HepG2 (cell line): Measurements from ENCODE around the gene SLC45A2. TPM values are rescaled to one million over a fixed set of nuclear protein-coding genes. Genes with fewer than 3 reads are reported as not detected.

Experiments used
- ATAC-seq: fragments of 200-7000 bp; cut with Tn5 transposase; 3 replicates; pipeline ENCODE4 v1.9.1; 2020; ENCODE audit warnings: mild to moderate bottlenecking, moderate library complexity
- BruUV-seq: library from RNA; stranded (reverse); fragments of 400-500 nt; replicated peaks from 2 replicates; lab custom pipeline; 2021; lab: Mats Ljungman, UMichigan
- CTCF ChIA-PET: fragments of 300-600 bp; formaldehyde crosslinking; extraction: SDS; loops from one replicate; lab custom pipeline; 2021; ENCODE audit warnings: low total read pairs, inconsistent platforms, low intra/inter-chr PET ratio; lab: Yijun Ruan, JAX
- POLR2A ChIA-PET: fragments of 350-600 bp; sonication (Branson Sonifier 250); formaldehyde crosslinking; loops from one replicate; lab custom pipeline; 2020; ENCODE audit warnings: antibody characterized with exemption, inconsistent platforms; lab: Yijun Ruan, JAX
- DNase-seq: peaks from one replicate; pipeline ENCODE4 v3.0.0-alpha.2; 2015; ENCODE audit warnings: low spot score
- FAIRE-seq: peaks from 3 replicates; lab custom pipeline; 2011; peaks lifted over from hg19 to GRCh38; lab: Jason Lieb, UNC
- H2AFZ ChIP-seq: one replicate; pipeline ENCODE4 v1.6.1; 2011; ENCODE audit warnings: low read length, inconsistent platforms
- H3K27ac ChIP-seq: fragments of 300-600 bp; 3 replicates; pipeline ENCODE4 v1.8.0; 2011; ENCODE audit warnings: mixed run types, mild to moderate bottlenecking, mixed read lengths, low read length, inconsistent platforms; ENCODE audit not compliant: insufficient read depth; ENCODE audit errors: extremely low read length
- H3K27me3 ChIP-seq, 2 experiments: fragments of 200-600 bp in 1 of 2; 2 replicates in 1 of 2; 3 replicates in 1 of 2; pipeline versions ENCODE4 v1.6.0 to v1.8.0; 2011; ENCODE audit warnings: low read length in 2 of 2, mild to moderate bottlenecking in 2 of 2, moderate library complexity in 2 of 2, inconsistent platforms in 1 of 2; ENCODE audit not compliant: insufficient read depth in 2 of 2, control insufficient read depth in 1 of 2
- H3K36me3 ChIP-seq, 2 experiments: fragments of 200-600 bp in 1 of 2; replicated peaks in 1 of 2; 2 replicates in 1 of 2; 3 replicates in 1 of 2; pipeline versions ENCODE4 v1.5.1 to v1.8.0; 2011; ENCODE audit warnings: low read length in 2 of 2, inconsistent platforms in 1 of 2; ENCODE audit not compliant: insufficient read depth in 2 of 2, control insufficient read depth in 1 of 2
- H3K4me1 ChIP-seq: 2 replicates; pipeline ENCODE4 v1.5.1; 2012; ENCODE audit warnings: low read length, inconsistent platforms; ENCODE audit not compliant: insufficient read depth
- H3K4me2 ChIP-seq: 2 replicates; pipeline ENCODE4 v1.6.0; 2011; ENCODE audit warnings: low read depth, low read length, inconsistent platforms
- H3K4me3 ChIP-seq, 3 experiments: fragments of 200-600 bp in 1 of 3; sonication (generic), shearing (Covaris generic) in 1 of 3; replicated peaks in 1 of 3; 2 replicates each; pipeline ENCODE4 v1.5.1; 2011 to 2016; ENCODE audit warnings: low read length in 3 of 3, inconsistent platforms in 2 of 3, low read depth in 2 of 3, mild to moderate bottlenecking in 2 of 3, control low read depth in 1 of 3, mixed read lengths in 1 of 3; ENCODE audit not compliant: insufficient read depth in 1 of 3
- H3K79me2 ChIP-seq: one replicate; pipeline ENCODE4 v1.6.1; 2011; ENCODE audit warnings: low read length, inconsistent platforms; ENCODE audit not compliant: insufficient read depth
- H3K9ac ChIP-seq: 2 replicates; pipeline ENCODE4 v1.6.0; 2011; ENCODE audit warnings: mild to moderate bottlenecking, low read depth, low read length, inconsistent platforms; ENCODE audit not compliant: insufficient read depth
- H3K9me3 ChIP-seq: 2 replicates; pipeline ENCODE4 v1.5.1; 2012; ENCODE audit warnings: mild to moderate bottlenecking, low read length
- H4K20me1 ChIP-seq: 2 replicates; pipeline ENCODE4 v1.6.0; 2011; ENCODE audit warnings: inconsistent platforms, mild to moderate bottlenecking, low read length, moderate library complexity; ENCODE audit not compliant: insufficient read depth
- MAFF ChIP-seq: IDR thresholded peaks from 2 replicates; pipeline ENCODE4 v1.6.1; 2011; ENCODE audit warnings: low read depth, low read length, improper control_type of control experiment
- MAFK ChIP-seq, 2 experiments: IDR thresholded peaks in 1 of 2; conservative IDR thresholded peaks in 1 of 2; 2 replicates each; pipeline ENCODE4 v1.6.1; 2011; ENCODE audit warnings: improper control_type of control experiment in 2 of 2, low read length in 2 of 2
- MEIS1 ChIP-seq: sonication (generic); formaldehyde crosslinking; IDR thresholded peaks from 2 replicates; pipeline ENCODE4 v1.9.0; 2021; ENCODE audit warnings: mild to moderate bottlenecking, missing genetic modification reagents, moderate library complexity, borderline replicate concordance
- MYNN ChIP-seq: sonication (generic); formaldehyde crosslinking; IDR thresholded peaks from 2 replicates; pipeline ENCODE4 v1.4.0; 2020; ENCODE audit warnings: mild to moderate bottlenecking, low read depth, missing genetic modification reagents
- NONO ChIP-seq, 2 experiments: fragments of 450-650 bp in 1 of 2; sonication (generic) in 1 of 2; formaldehyde crosslinking in 1 of 2; IDR thresholded peaks in 1 of 2; conservative IDR thresholded peaks in 1 of 2; 2 replicates each; pipeline versions ENCODE4 v1.6.1 to v1.8.0; 2017 to 2022; ENCODE audit warnings: mild to moderate bottlenecking in 1 of 2, missing genetic modification reagents in 1 of 2, moderate library complexity in 1 of 2
- NR2F2 ChIP-seq: IDR thresholded peaks from 2 replicates; pipeline ENCODE4 v1.6.1; 2012; ENCODE audit warnings: low read depth, inconsistent platforms, borderline replicate concordance
- RAD21 ChIP-seq: fragments of 450-650 bp; formaldehyde crosslinking; IDR thresholded peaks from 2 replicates; pipeline ENCODE4 v1.5.0; 2020; ENCODE audit warnings: mild to moderate bottlenecking
- SMAD9 ChIP-seq: sonication (generic); formaldehyde crosslinking; IDR thresholded peaks from 2 replicates; pipeline ENCODE4 v1.5.1; 2020; ENCODE audit warnings: mild to moderate bottlenecking, missing genetic modification reagents
- SNRNP70 ChIP-seq: fragments of 200-400 bp; formaldehyde crosslinking; IDR thresholded peaks from 2 replicates; pipeline ENCODE4 v1.6.1; 2017; ENCODE audit warnings: mild to moderate bottlenecking, low read depth, low read length, moderate library complexity
- ZFAT ChIP-seq: sonication (generic); formaldehyde crosslinking; conservative IDR thresholded peaks from 2 replicates; pipeline ENCODE4 v1.8.1; 2023; ENCODE audit warnings: missing genetic modification reagents, inconsistent platforms
- ZNF251 ChIP-seq: sonication (generic); formaldehyde crosslinking; IDR thresholded peaks from 2 replicates; pipeline ENCODE4 v1.9.0; 2021; ENCODE audit warnings: mild to moderate bottlenecking, missing genetic modification reagents
- ZNF772 ChIP-seq: sonication (generic); formaldehyde crosslinking; IDR thresholded peaks from 2 replicates; pipeline ENCODE4 v1.5.0; 2020; ENCODE audit warnings: mild to moderate bottlenecking, missing genetic modification reagents
- WGBS: methylation state at CpG from one replicate; pipeline ENCODE4 v1.1.6; 2017; ENCODE audit warnings: low lambda C conversion rate; 5-methylcytosine and 5-hydroxymethylcytosine counted together
- in situ Hi-C: cut with HindIII; loops from 2 replicates; pipeline ENCODE4 v1.10.0; 2017; ENCODE audit warnings: low pct_unique_long_range_greater_than_20kb; ENCODE audit not compliant: extremely low pct_ligation_motif_present
- intact Hi-C: fragments of 100-400 bp; cut with micrococcal nuclease; formaldehyde crosslinking; loops from one replicate; pipeline ENCODE4 v1.10.0; 2022; ENCODE audit not compliant: unreplicated experiment
- polyA plus RNA-seq, 8 experiments: library from polyadenylated mRNA; depleted of rRNA in 3 of 8; stranded (reverse) in 7 of 8; unstranded in 1 of 8; fragments of >200 nt; fragmentation: Illumina TruSeq in 4 of 8; extraction: Trizol in 4 of 8; gene quantifications; 2 replicates each; pipeline versions ENCODE4 v1.2.1 to v1.2.3, GENCODE V29; 2011 to 2016; ENCODE audit warnings: low read depth in 4 of 8, missing spikeins in 1 of 8, mixed read lengths in 1 of 8; ENCODE audit not compliant: insufficient read depth in 1 of 8
- total RNA-seq, 5 experiments: library from RNA; depleted of rRNA; stranded (reverse); fragments of >200 nt; fragmentation: Illumina TruSeq; extraction: Trizol; gene quantifications; 2 replicates each; pipeline ENCODE4 v1.2.3, GENCODE V29; 2016; ENCODE audit warnings: low read depth in 1 of 5
- TF ChIP-seq, protein P1 (sequence below): sonication (generic); formaldehyde crosslinking; IDR thresholded peaks from 2 replicates; pipeline ENCODE4 v1.4.0; 2020; ENCODE audit warnings: missing genetic modification reagents, borderline replicate concordance
- TF ChIP-seq, protein P2 (sequence below): sonication (generic); formaldehyde crosslinking; IDR thresholded peaks from 2 replicates; pipeline ENCODE4 v1.5.1; 2020; ENCODE audit warnings: missing genetic modification reagents, mild to moderate bottlenecking, borderline replicate concordance
- TF ChIP-seq, protein P3 (sequence below): sonication (generic); formaldehyde crosslinking; IDR thresholded peaks from 2 replicates; pipeline ENCODE4 v1.5.1; 2020; ENCODE audit warnings: missing genetic modification reagents, mild to moderate bottlenecking, borderline replicate concordance
- TF ChIP-seq, protein P4 (sequence below): sonication (generic); formaldehyde crosslinking; IDR thresholded peaks from 2 replicates; pipeline ENCODE4 v1.5.0; 2020; ENCODE audit warnings: missing genetic modification reagents

SLC45A2 gene
- total and polyA plus RNA-seq, 2 of the 13 experiments (the other 11 are each of a cell fraction or from before 2014, with no cell fraction given), result 0.22 to 0.24 TPM

DNA sequence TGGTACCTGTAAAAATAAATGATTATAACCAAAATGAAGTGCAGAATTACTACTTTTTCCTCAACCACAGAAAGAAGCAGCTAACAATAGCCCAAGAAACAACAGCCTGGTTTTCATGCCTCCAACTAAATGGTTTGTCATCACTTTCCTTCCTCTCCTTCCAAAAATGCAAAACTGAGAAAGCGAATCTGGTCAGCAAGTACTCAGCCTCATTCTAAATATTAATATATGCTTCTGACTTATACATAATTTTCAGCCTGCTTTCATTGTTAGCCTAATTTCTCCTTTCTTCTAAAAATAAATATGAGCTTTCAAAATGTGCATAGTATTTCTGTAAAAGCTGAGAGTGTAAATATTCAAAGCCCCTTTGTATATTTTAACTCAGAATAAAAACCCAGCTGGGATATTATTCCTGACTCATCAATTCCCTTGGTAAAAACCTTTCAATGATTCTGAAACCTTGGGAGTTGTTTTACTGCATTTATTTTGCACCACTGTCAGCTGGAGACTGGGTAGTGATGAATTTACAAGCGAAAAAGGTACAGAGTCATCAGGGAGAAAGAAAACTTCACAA is 26.8 kb downstream of the SLC45A2 start:
- intact Hi-C loops (no loop called here), in situ Hi-C loops (no loop called here)
- 3% methylated on average over 2 of the region's 2 CpGs for WGBS
- Histone ChIP-seq H2AFZ (no peak overlapping the region), H3K4me2 (no peak overlapping the region), H3K4me3 (no peak overlapping the region), H3K27ac (no peak overlapping the region), H3K9me3 (no peaks in the 10 kb centered on the region), H3K36me3 (no peaks in the 10 kb centered on the region), H3K4me1 (no peaks in the 10 kb centered on the region), H3K9ac (no peak overlapping the region), H3K27me3 (no peaks in the 10 kb centered on the region), H4K20me1 (no peaks in the 10 kb centered on the region), H3K79me2 (no peaks in the 10 kb centered on the region)
- no TSS peak for BruUV-seq
- POLR2A ChIA-PET, result no interaction called here
- TF ChIP-seq MEIS1 (no peak), NR2F2 (no peak), NONO (IDR thresholded peaks at IDR 0.05) (no peak), NONO (CRISPR knock-in tag; conservative IDR thresholded peaks at IDR 0.05) (no peak), MAFK (conservative IDR thresholded peaks at IDR 0.05 in 1 of 2, IDR thresholded peaks at IDR 0.05 in 1 of 2; ENCODE audit: low read length in 2 of 2) (peak; percentile 36 to 80; a peak in 3 of 4 replicates), ZFAT (no peak), SNRNP70 (no peak), RAD21 (CRISPR knock-in tag) (no peak), ZNF251 (CRISPR knock-in tag) (no peak), MAFF (peak; percentile 64; the same call in 1 of the 2 replicates), MYNN (CRISPR knock-in tag) (no peak), SMAD9 (CRISPR knock-in tag) (no peak), ZNF772 (CRISPR knock-in tag) (no peak)
- TF ChIP-seq, protein P1, sequence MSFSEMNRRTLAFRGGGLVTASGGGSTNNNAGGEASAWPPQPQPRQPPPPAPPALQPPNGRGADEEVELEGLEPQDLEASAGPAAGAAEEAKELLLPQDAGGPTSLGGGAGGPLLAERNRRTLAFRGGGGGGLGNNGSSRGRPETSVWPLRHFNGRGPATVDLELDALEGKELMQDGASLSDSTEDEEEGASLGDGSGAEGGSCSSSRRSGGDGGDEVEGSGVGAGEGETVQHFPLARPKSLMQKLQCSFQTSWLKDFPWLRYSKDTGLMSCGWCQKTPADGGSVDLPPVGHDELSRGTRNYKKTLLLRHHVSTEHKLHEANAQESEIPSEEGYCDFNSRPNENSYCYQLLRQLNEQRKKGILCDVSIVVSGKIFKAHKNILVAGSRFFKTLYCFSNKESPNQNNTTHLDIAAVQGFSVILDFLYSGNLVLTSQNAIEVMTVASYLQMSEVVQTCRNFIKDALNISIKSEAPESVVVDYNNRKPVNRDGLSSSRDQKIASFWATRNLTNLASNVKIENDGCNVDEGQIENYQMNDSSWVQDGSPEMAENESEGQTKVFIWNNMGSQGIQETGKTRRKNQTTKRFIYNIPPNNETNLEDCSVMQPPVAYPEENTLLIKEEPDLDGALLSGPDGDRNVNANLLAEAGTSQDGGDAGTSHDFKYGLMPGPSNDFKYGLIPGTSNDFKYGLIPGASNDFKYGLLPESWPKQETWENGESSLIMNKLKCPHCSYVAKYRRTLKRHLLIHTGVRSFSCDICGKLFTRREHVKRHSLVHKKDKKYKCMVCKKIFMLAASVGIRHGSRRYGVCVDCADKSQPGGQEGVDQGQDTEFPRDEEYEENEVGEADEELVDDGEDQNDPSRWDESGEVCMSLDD, result no peak
- TF ChIP-seq, protein P2, sequence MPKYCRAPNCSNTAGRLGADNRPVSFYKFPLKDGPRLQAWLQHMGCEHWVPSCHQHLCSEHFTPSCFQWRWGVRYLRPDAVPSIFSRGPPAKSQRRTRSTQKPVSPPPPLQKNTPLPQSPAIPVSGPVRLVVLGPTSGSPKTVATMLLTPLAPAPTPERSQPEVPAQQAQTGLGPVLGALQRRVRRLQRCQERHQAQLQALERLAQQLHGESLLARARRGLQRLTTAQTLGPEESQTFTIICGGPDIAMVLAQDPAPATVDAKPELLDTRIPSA (CRISPR knock-in tag), result no peak
- TF ChIP-seq, protein P3, sequence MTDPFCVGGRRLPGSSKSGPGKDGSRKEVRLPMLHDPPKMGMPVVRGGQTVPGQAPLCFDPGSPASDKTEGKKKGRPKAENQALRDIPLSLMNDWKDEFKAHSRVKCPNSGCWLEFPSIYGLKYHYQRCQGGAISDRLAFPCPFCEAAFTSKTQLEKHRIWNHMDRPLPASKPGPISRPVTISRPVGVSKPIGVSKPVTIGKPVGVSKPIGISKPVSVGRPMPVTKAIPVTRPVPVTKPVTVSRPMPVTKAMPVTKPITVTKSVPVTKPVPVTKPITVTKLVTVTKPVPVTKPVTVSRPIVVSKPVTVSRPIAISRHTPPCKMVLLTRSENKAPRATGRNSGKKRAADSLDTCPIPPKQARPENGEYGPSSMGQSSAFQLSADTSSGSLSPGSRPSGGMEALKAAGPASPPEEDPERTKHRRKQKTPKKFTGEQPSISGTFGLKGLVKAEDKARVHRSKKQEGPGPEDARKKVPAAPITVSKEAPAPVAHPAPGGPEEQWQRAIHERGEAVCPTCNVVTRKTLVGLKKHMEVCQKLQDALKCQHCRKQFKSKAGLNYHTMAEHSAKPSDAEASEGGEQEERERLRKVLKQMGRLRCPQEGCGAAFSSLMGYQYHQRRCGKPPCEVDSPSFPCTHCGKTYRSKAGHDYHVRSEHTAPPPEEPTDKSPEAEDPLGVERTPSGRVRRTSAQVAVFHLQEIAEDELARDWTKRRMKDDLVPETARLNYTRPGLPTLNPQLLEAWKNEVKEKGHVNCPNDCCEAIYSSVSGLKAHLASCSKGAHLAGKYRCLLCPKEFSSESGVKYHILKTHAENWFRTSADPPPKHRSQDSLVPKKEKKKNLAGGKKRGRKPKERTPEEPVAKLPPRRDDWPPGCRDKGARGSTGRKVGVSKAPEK (CRISPR knock-in tag), result no peak
- TF ChIP-seq, protein P4, sequence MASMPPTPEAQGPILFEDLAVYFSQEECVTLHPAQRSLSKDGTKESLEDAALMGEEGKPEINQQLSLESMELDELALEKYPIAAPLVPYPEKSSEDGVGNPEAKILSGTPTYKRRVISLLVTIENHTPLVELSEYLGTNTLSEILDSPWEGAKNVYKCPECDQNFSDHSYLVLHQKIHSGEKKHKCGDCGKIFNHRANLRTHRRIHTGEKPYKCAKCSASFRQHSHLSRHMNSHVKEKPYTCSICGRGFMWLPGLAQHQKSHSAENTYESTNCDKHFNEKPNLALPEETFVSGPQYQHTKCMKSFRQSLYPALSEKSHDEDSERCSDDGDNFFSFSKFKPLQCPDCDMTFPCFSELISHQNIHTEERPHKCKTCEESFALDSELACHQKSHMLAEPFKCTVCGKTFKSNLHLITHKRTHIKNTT (CRISPR knock-in tag), result no peak
- CTCF ChIA-PET, result no interaction called here
- DNase-seq, result no peak
- no peak for ATAC-seq
- FAIRE-seq, result no peak
